ENCODE results near the gene GNL2. TPM values are rescaled to one million over a fixed set of nuclear protein-coding genes. Genes with fewer than 3 reads are reported as not detected.
"Not testable (repeated sequence)": the region's sequence is repeated elsewhere in the genome, so short reads cannot be mapped to it uniquely, and the experiment has no call there.

The GNL2 gene
- total RNA-seq, 1 donor from 2014 or later = 47.4 TPM

GRCh38 chr1:37606481-37607263, 10.9 kb upstream of the GNL2 start:
- DNase-seq (ENCODE audit: low read depth in 2 of 2) = no peak

- no peak for DNase-seq (ENCODE audit: low read depth in 2 of 2)
Measured at GRCh38 chr1:37605806-37606474, 10.2 kb upstream of the GNL2 start.

- DNase-seq (ENCODE audit: low read depth in 2 of 2) = no peak
Measured at GRCh38 chr1:37605061-37605650, 9.4 kb upstream of the GNL2 start.

- peak; percentile 19 to 48 for DNase-seq (ENCODE audit: low read depth in 2 of 2)
Measured at GRCh38 chr1:37602750-37603694, 7.3 kb upstream of the GNL2 start.

- DNase-seq (ENCODE audit: low read depth in 2 of 2) = no peak
Measured at GRCh38 chr1:37601441-37601840, 5.7 kb upstream of the GNL2 start.

- DNase-seq (ENCODE audit: low read depth in 2 of 2) = no peak
Measured at GRCh38 chr1:37599940-37600339, 4.2 kb upstream of the GNL2 start.

GRCh38 chr1:37596182-37596667, 488 bp upstream of the GNL2 start:
- DNase-seq (ENCODE audit: low read depth in 2 of 2) = no peak

GRCh38 chr1:37593726-37594125, 2.0 kb downstream of the GNL2 start:
- DNase-seq (ENCODE audit: low read depth in 2 of 2) = no peak

GRCh38 chr1:37588939-37589338, 6.8 kb downstream of the GNL2 start:
- no peak for DNase-seq (ENCODE audit: low read depth in 2 of 2)

GRCh38 chr1:37584544-37584943, 11.2 kb downstream of the GNL2 start:
- DNase-seq (ENCODE audit: low read depth in 2 of 2) = not testable (repeated sequence)

GRCh38 chr1:37575692-37576091, 20.0 kb downstream of the GNL2 start:
- peak in 1 of 2 donors; percentile 70 for DNase-seq (ENCODE audit: low read depth in 2 of 2)

- DNase-seq (ENCODE audit: low read depth in 2 of 2) = peak in 1 of 2 donors; percentile 77
Measured at GRCh38 chr1:37574834-37575480, 20.8 kb downstream of the GNL2 start.

- no peak for DNase-seq (ENCODE audit: low read depth in 2 of 2)
Measured at GRCh38 chr1:37570528-37571334, 25.0 kb downstream of the GNL2 start.

GRCh38 chr1:37567023-37567422, 28.7 kb downstream of the GNL2 start:
- DNase-seq (ENCODE audit: low read depth in 2 of 2) = no peak

GRCh38 chr1:37564892-37565291, 30.8 kb downstream of the GNL2 start:
- no peak for DNase-seq (ENCODE audit: low read depth in 2 of 2)

GRCh38 chr1:37562984-37563383, 32.8 kb downstream of the GNL2 start:
- DNase-seq (ENCODE audit: low read depth in 2 of 2) = no peak

- DNase-seq (ENCODE audit: low read depth in 2 of 2) = peak; percentile 51 to 57
Measured at GRCh38 chr1:37561133-37562132, 34.3 kb downstream of the GNL2 start.

GRCh38 chr1:37560401-37561132, 35.2 kb downstream of the GNL2 start:
- no peak for DNase-seq (ENCODE audit: low read depth in 2 of 2)

Data from lung microvascular endothelial cell (primary cell).